Breast epithelium (tissue), 4 donors: ENCODE results near the gene ZNF726. TPM values are rescaled to one million over a fixed set of nuclear protein-coding genes. Genes with fewer than 3 reads are reported as not detected.
"Not testable (repeated sequence)": the region's sequence is repeated elsewhere in the genome, so short reads cannot be mapped to it uniquely, and the experiment has no call there.

Experiments
- DNase-seq, 2 donors: peaks; one replicate each; pipeline ENCODE4 v3.0.0-alpha.2; 2019; ENCODE audit warnings: low spot score in 2 of 2
- H3K27ac ChIP-seq, 2 donors: fragments of 200-600 bp; sonication (generic) in 1 of 2; one replicate each; pipeline ENCODE4 v1.5.1; 2016 to 2019; ENCODE audit warnings: mild to moderate bottlenecking in 1 of 2
- H3K27me3 ChIP-seq, 2 donors: fragments of 200-600 bp; sonication (generic) in 1 of 2; one replicate each; pipeline versions ENCODE4 v1.5.1 to v1.6.0; 2017 to 2019; ENCODE audit warnings: control low read depth in 1 of 2, mild to moderate bottlenecking in 1 of 2
- H3K36me3 ChIP-seq: fragments of 200-600 bp; one replicate; pipeline ENCODE4 v1.5.1; 2019
- H3K4me1 ChIP-seq, 2 donors: fragments of 200-600 bp; sonication (generic); one replicate each; pipeline ENCODE4 v1.5.1; 2016 to 2019; ENCODE audit warnings: control low read depth in 1 of 2
- H3K4me3 ChIP-seq, 3 donors: fragments of 200-600 bp; sonication (generic); 1 replicate in 2 of 3; 2 replicates in 1 of 3; pipeline ENCODE4 v1.5.1; 2016 to 2019; ENCODE audit warnings: mild to moderate bottlenecking in 3 of 3, moderate library complexity in 2 of 3
- H3K9me3 ChIP-seq, 2 donors: fragments of 200-600 bp; sonication (generic) in 1 of 2; one replicate each; pipeline ENCODE4 v1.5.1; 2016 to 2019; ENCODE audit warnings: control low read depth in 1 of 2
- CTCF ChIP-seq, 3 donors: fragments of 450-650 bp; IDR thresholded peaks; one replicate each; pipeline ENCODE4 v1.5.1; 2016 to 2017; ENCODE audit warnings: antibody characterized with exemption in 3 of 3, mild to moderate bottlenecking in 3 of 3, moderate library complexity in 3 of 3
- POLR2A ChIP-seq: fragments of 450-650 bp; IDR thresholded peaks from one replicate; pipeline ENCODE4 v1.6.1; 2016; ENCODE audit warnings: antibody characterized with exemption, mild to moderate bottlenecking, moderate library complexity
- POLR2AphosphoS5 ChIP-seq, 3 donors: sonication (generic); formaldehyde crosslinking; IDR thresholded peaks; one replicate each; pipeline ENCODE4 v1.6.1; 2017; ENCODE audit warnings: antibody characterized with exemption in 3 of 3
- intact Hi-C: fragments of 100-400 bp; cut with DNase I; formaldehyde crosslinking; loops from one replicate; pipeline ENCODE4 v1.15.1; 2023; ENCODE audit warnings: low total_unique reads
- total RNA-seq, 3 donors: library from RNA; depleted of rRNA; stranded (reverse); fragments of >200 nt; gene quantifications; one replicate each; pipeline ENCODE4 v1.1.0, GENCODE V29; 2016

ZNF726 gene
- total RNA-seq, 3 donors from 2014 or later: 1.6 to 9.4 (median 3.6) TPM

GRCh38 chr19:23882493-23882892 lies 32.2 kb upstream of the ZNF726 start:
- Histone ChIP-seq H3K27me3 (no peaks in the 10 kb centered on the region), H3K36me3 (no peaks in the 10 kb centered on the region), H3K9me3 (peaks cover 0 to 15% of the 10 kb centered on the region in 2 donors), H3K4me1 (no peaks in the 10 kb centered on the region), H3K27ac (peak overlapping the region in 1 of 2 donors; percentile 20), H3K4me3 (no peak overlapping the region)
- DNase-seq: no peak
- intact Hi-C loops: no loop called here
- TF ChIP-seq POLR2AphosphoS5 (IDR thresholded peaks at IDR 0.05): no peak
- TF ChIP-seq POLR2A: no peak
- TF ChIP-seq CTCF (IDR thresholded peaks at IDR 0.05): no peak

GRCh38 chr19:23884363-23884762 lies 30.3 kb upstream of the ZNF726 start:
- Histone ChIP-seq H3K27me3 (no peaks in the 10 kb centered on the region), H3K9me3 (peaks cover 6 to 20% of the 10 kb centered on the region in 2 donors), H3K27ac (no peak overlapping the region), H3K36me3 (no peaks in the 10 kb centered on the region), H3K4me1 (no peaks in the 10 kb centered on the region), H3K4me3 (no peak overlapping the region)
- DNase-seq: no peak
- intact Hi-C loops: no loop called here
- TF ChIP-seq POLR2A (no peak), POLR2AphosphoS5 (IDR thresholded peaks at IDR 0.05) (no peak), CTCF (IDR thresholded peaks at IDR 0.05) (no peak)

GRCh38 chr19:23887642-23888041 lies 27.0 kb upstream of the ZNF726 start:
- H3K9me3 ChIP-seq: peaks cover 6 to 11% of the 10 kb centered on the region in 2 donors
- no peaks in the 10 kb centered on the region for H3K36me3 ChIP-seq
- no peak for DNase-seq
- H3K4me1 ChIP-seq: no peaks in the 10 kb centered on the region
- no peak for TF ChIP-seq POLR2AphosphoS5 (IDR thresholded peaks at IDR 0.05)
- TF ChIP-seq CTCF (IDR thresholded peaks at IDR 0.05): no peak
- TF ChIP-seq POLR2A: no peak
- no peak overlapping the region for H3K27ac ChIP-seq
- intact Hi-C loops: no loop called here
- no peak overlapping the region for H3K4me3 ChIP-seq
- H3K27me3 ChIP-seq: no peaks in the 10 kb centered on the region

GRCh38 chr19:23896096-23896495 lies 18.6 kb upstream of the ZNF726 start:
- H3K27ac ChIP-seq, DNase-seq, H3K36me3 ChIP-seq, H3K4me3 ChIP-seq, H3K4me1 ChIP-seq, H3K27me3 ChIP-seq, H3K9me3 ChIP-seq, intact Hi-C loops: not testable (repeated sequence)

GRCh38 chr19:23896912-23897311 lies 17.8 kb upstream of the ZNF726 start:
- no peak for DNase-seq
- Histone ChIP-seq H3K36me3 (no peaks in the 10 kb centered on the region), H3K4me3 (no peak overlapping the region), H3K9me3 (peaks cover 0 to 4% of the 10 kb centered on the region in 2 donors), H3K27me3 (no peaks in the 10 kb centered on the region), H3K27ac (no peak overlapping the region), H3K4me1 (no peaks in the 10 kb centered on the region)
- TF ChIP-seq CTCF (IDR thresholded peaks at IDR 0.05) (no peak), POLR2A (no peak), POLR2AphosphoS5 (IDR thresholded peaks at IDR 0.05) (no peak)
- intact Hi-C loops: no loop called here

GRCh38 chr19:23901360-23901759 lies 13.3 kb upstream of the ZNF726 start:
- Histone ChIP-seq H3K4me3 (no peak overlapping the region), H3K4me1 (no peaks in the 10 kb centered on the region), H3K9me3 (peaks cover 14 to 29% of the 10 kb centered on the region in 2 donors), H3K27me3 (no peaks in the 10 kb centered on the region), H3K36me3 (no peaks in the 10 kb centered on the region), H3K27ac (no peak overlapping the region)
- no peak for TF ChIP-seq POLR2A
- TF ChIP-seq POLR2AphosphoS5 (IDR thresholded peaks at IDR 0.05): no peak
- no peak for TF ChIP-seq CTCF (IDR thresholded peaks at IDR 0.05)
- no peak for DNase-seq
- intact Hi-C loops: no loop called here
